ENCODE data around the gene CCDC187. TPM values are rescaled to one million over a fixed set of nuclear protein-coding genes. Genes with fewer than 3 reads are reported as not detected.

The CCDC187 gene
- total and polyA plus RNA-seq, 2 of the 8 experiments (the other 6 are each of a cell fraction or from before 2014, with no cell fraction given), result 0.02 TPM; not detected in 1

DNA sequence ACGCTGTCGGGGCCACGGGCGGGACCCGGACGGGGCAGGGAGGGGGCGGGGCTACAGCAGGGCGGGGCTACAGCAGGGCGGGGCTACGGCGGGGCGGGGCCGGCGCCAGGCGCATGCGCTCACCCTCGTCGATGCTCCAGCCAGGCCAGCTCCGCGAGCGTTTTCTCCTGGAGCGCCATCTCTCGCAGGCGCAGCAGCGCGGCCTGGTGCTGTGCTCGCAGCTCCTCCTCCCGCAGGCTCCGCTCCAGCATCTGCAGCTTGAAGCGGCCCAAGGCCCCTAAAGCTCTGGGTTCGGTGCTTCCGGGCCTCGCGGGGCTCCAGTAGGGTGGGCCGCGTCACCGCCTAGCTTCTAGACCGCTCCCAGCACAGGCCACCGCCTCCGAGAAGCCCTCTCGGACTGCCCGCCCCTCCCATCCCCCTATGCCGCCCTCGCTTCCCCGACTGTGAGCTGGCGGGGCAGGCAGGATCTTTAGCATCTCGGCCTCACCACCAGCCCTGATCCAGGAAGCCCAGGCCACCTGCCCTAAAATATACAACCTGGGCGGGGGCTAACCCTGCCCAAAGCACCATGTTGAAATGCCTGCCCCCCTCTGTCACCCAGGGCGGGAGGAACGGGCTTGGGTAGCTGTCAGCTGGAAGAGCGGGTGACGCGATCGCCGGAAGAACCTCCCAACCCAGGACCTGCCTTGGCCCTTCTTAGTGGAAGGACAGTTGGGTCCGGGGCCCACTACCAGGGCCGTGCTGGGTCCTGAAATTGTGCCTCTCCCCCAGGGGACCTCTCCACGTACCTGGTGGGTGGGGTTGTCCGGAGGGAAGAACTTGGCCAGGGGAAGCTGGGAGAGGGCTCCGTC lies 36.4 kb downstream of the CCDC187 start:
- H3K9ac ChIP-seq (replicated peaks in 1 of 4; ENCODE audit: extremely low read depth in 1 of 4, low read depth in 3 of 4, low read length in 3 of 4), result peak overlapping the region in 3 of 4 experiments; percentile 29 to 46 (median 39); a peak in 3 of 7 replicates
- H3K4me3 ChIP-seq (ENCODE audit: extremely low read depth in 1 of 4, insufficient read depth in 2 of 4, low read depth in 3 of 4, low read length in 4 of 4), result peak overlapping the region; percentile 21 to 78 (median 49)
- H3K18ac ChIP-seq (ENCODE audit: extremely low read depth, low read length), result 0 out of 2 replicates have a peak overlapping the region, but pooled peaks have one; percentile 87
- peak overlapping the region; percentile 98; the same call in 1 of the 2 replicates for H2AFZ ChIP-seq (ENCODE audit: low read length)
- no peak overlapping the region for H3K4ac ChIP-seq (replicated peaks; ENCODE audit: insufficient read length, low read depth, low read length)
- no peaks in the 10 kb centered on the region for H4K20me1 ChIP-seq (replicated peaks in 1 of 2; ENCODE audit: control insufficient read depth in 1 of 2, insufficient read depth in 2 of 2, low read length in 2 of 2)
- no peak overlapping the region for H2BK120ac ChIP-seq (replicated peaks; ENCODE audit: low read depth, low read length)
- H4K5ac ChIP-seq (ENCODE audit: insufficient read length, low read depth, low read length), result peak overlapping the region; percentile 34
- H3K9me3 ChIP-seq (ENCODE audit: insufficient read depth in 2 of 2, low read depth in 1 of 2, low read length in 1 of 2), result no peaks in the 10 kb centered on the region
- H3K4me2 ChIP-seq (ENCODE audit: insufficient read depth in 1 of 2, low read depth in 2 of 2, low read length in 2 of 2), result peak overlapping the region; percentile 3 to 92; a peak in 3 of 4 replicates
- no peak for FAIRE-seq
- H4K8ac ChIP-seq (ENCODE audit: extremely low read depth, insufficient read depth, low read length), result peak overlapping the region; percentile 74; the same call in 1 of the 2 replicates
- H3K27ac ChIP-seq (ENCODE audit: low read depth, low read length), result peak overlapping the region; percentile 40; the same call in 1 of the 2 replicates
- H3K23me2 ChIP-seq (ENCODE audit: low read depth, low read length), result peaks cover 4% of the 10 kb centered on the region; the same call in 1 of the 2 replicates
- H3K23ac ChIP-seq (ENCODE audit: insufficient read length), result no peak overlapping the region
- H2BK15ac ChIP-seq (ENCODE audit: low read length), result peak overlapping the region; percentile 88; the same call in 1 of the 2 replicates
- peak overlapping the region; percentile 36 for H3K56ac ChIP-seq (replicated peaks; ENCODE audit: insufficient read length, low read depth, low read length)
- no peaks in the 10 kb centered on the region for H3K27me3 ChIP-seq (replicated peaks in 1 of 4; ENCODE audit: control insufficient read depth in 3 of 4, extremely low read depth in 1 of 4, insufficient read depth in 3 of 4, low read length in 3 of 4)
- peak overlapping the region; percentile 56 for H4K91ac ChIP-seq (replicated peaks; ENCODE audit: insufficient read length, low read length)
- H2BK5ac ChIP-seq (ENCODE audit: low read depth, low read length), result no peak overlapping the region; the same call in 1 of the 2 replicates
- no peaks in the 10 kb centered on the region for H3K79me1 ChIP-seq (ENCODE audit: low read depth, low read length)
- CTCF ChIA-PET (ENCODE audit: partially characterized antibody), result interaction anchor here (0.7 to 6.0 kb wide), 19 partner anchors 8 to 300 kb away, joined by 3 to 40 read pairs (median 3); no protein-coding TSS in a partner anchor
- 23% methylated on average over 25 of the region's 60 CpGs; no CpG with 5 or more reads in 1 of the 2 experiments for WGBS, 2 experiments (ENCODE audit: extremely low coverage in 1 of 2, insufficient coverage in 1 of 2, insufficient read length in 1 of 2, insufficient replicate concordance in 2 of 2, low coverage in 1 of 2, low lambda C conversion rate in 2 of 2, missing lambda C conversion rate in 1 of 2)
- H3K14ac ChIP-seq (ENCODE audit: insufficient read length), result no peak overlapping the region
- H3K36me3 ChIP-seq (ENCODE audit: control insufficient read depth in 2 of 4, insufficient read depth in 4 of 4, low read length in 3 of 4), result no peaks in the 10 kb centered on the region
- peaks cover 0 to 17% (median 6%) of the 10 kb centered on the region in 4 experiments; a peak in 5 of 7 replicates for H3K4me1 ChIP-seq (replicated peaks in 1 of 4; ENCODE audit: control insufficient read depth in 3 of 4, insufficient read depth in 4 of 4, low read length in 3 of 4)
- no peak overlapping the region for H2BK12ac ChIP-seq (ENCODE audit: low read depth, low read length)
- POLR2A ChIA-PET (ENCODE audit: partially characterized antibody), result interaction anchor here (0.7 to 1.2 kb wide), 7 partner anchors 19 to 56 kb away, joined by 3 to 6 read pairs (median 3); partner anchors contain the start of gene QSOX2
- no peak overlapping the region for H2AK5ac ChIP-seq (ENCODE audit: low read depth, low read length)
- peak; percentile 58 to 90 for DNase-seq (ENCODE audit: low read depth in 1 of 2, low spot score in 2 of 2)
- H2BK20ac ChIP-seq (ENCODE audit: low read length), result no peak overlapping the region
- no peaks in the 10 kb centered on the region for H3K79me2 ChIP-seq (ENCODE audit: control insufficient read depth in 1 of 2, insufficient read depth in 2 of 2, low read length in 2 of 2)
- TF ChIP-seq GABPA (IDR thresholded peaks at IDR 0.05; ENCODE audit: borderline replicate concordance, insufficient read depth, low read length) (no peak), SAP30 (IDR thresholded peaks at IDR 0.05; ENCODE audit: insufficient read depth, insufficient replicate concordance, low read length) (peak; percentile 60), POLR2AphosphoS5 (IDR thresholded peaks at IDR 0.05; ENCODE audit: low read depth, low read length) (peak; percentile 66; the same call in 1 of the 2 replicates), HDAC2 (IDR thresholded peaks at IDR 0.05; ENCODE audit: borderline replicate concordance in 1 of 2, low read depth in 2 of 2, low read length in 2 of 2) (peak in 1 of 2 experiments; percentile 53; a peak in 1 of 4 replicates), BCL11A (IDR thresholded peaks at IDR 0.05; ENCODE audit: low read depth in 2 of 2, low read length in 2 of 2) (no peak), YY1 (IDR thresholded peaks at IDR 0.05; ENCODE audit: low read depth, low read length) (no peak), KDM1A (IDR thresholded peaks at IDR 0.05; ENCODE audit: borderline replicate concordance, low read length) (peak; percentile 35; the same call in 1 of the 2 replicates), GTF2F1 (IDR thresholded peaks at IDR 0.05; ENCODE audit: borderline replicate concordance, low read depth, low read length) (no peak), KDM4A (IDR thresholded peaks at IDR 0.05; ENCODE audit: low read depth, low read length, severe bottlenecking) (peak; percentile 91), MAFK (IDR thresholded peaks at IDR 0.05; ENCODE audit: low read depth, low read length) (no peak)
